Calu3 (cell line): ENCODE data around the gene DRD2. TPM values are rescaled to one million over a fixed set of nuclear protein-coding genes. Genes with fewer than 3 reads are reported as not detected.

Source experiments
- BruUV-seq: library from RNA; stranded (reverse); fragments of 400-500 nt; replicated peaks from 2 replicates; lab custom pipeline; 2021; lab: Mats Ljungman, UMichigan
- CTCF ChIA-PET: fragments of 300-600 bp; sonication (Branson Sonifier 250); formaldehyde crosslinking; loops from one replicate; lab custom pipeline; 2022; ENCODE audit warnings: antibody characterized with exemption; lab: Charles Lee
- DNase-seq: peaks from one replicate; pipeline ENCODE4 v3.0.0; 2022
- H3K27ac Mint-ChIP-seq: one replicate; pipeline ENCODE4 v1.8.0; 2022; ENCODE audit warnings: mixed read lengths; ENCODE audit not compliant: unreplicated experiment
- H3K27me3 Mint-ChIP-seq: one replicate; pipeline ENCODE4 v1.8.0; 2022; ENCODE audit warnings: mixed read lengths; ENCODE audit not compliant: unreplicated experiment
- H3K36me3 Mint-ChIP-seq: one replicate; pipeline ENCODE4 v1.8.0; 2022; ENCODE audit warnings: mild to moderate bottlenecking, moderate library complexity, mixed read lengths; ENCODE audit not compliant: insufficient read depth, unreplicated experiment
- H3K4me1 Mint-ChIP-seq: one replicate; pipeline ENCODE4 v1.8.0; 2022; ENCODE audit warnings: mild to moderate bottlenecking, low read depth, mixed read lengths; ENCODE audit not compliant: unreplicated experiment
- H3K4me3 Mint-ChIP-seq: one replicate; pipeline ENCODE4 v1.8.0; 2022; ENCODE audit warnings: mild to moderate bottlenecking, low read depth, moderate library complexity, mixed read lengths; ENCODE audit not compliant: unreplicated experiment
- H3K9me3 Mint-ChIP-seq: one replicate; pipeline ENCODE4 v1.8.0; 2022; ENCODE audit warnings: low read depth, mixed read lengths; ENCODE audit not compliant: unreplicated experiment
- intact Hi-C: fragments of 100-400 bp; cut with micrococcal nuclease; formaldehyde crosslinking; loops from one replicate; pipeline ENCODE4 v1.10.0; 2022; ENCODE audit not compliant: unreplicated experiment
- total RNA-seq: library from RNA; stranded (reverse); gene quantifications from 2 replicates; pipeline ENCODE4 v1.2.3, GENCODE V29; 2022
- TF ChIP-seq, protein P1 (sequence below): fragments of 200-600 bp; IDR thresholded peaks from one replicate; pipeline ENCODE4 v1.8.0; 2022; ENCODE audit warnings: antibody characterized with exemption; ENCODE audit not compliant: unreplicated experiment

The DRD2 gene
- total RNA-seq, 1 experiment from 2014 or later: 0.45 TPM

DNA sequence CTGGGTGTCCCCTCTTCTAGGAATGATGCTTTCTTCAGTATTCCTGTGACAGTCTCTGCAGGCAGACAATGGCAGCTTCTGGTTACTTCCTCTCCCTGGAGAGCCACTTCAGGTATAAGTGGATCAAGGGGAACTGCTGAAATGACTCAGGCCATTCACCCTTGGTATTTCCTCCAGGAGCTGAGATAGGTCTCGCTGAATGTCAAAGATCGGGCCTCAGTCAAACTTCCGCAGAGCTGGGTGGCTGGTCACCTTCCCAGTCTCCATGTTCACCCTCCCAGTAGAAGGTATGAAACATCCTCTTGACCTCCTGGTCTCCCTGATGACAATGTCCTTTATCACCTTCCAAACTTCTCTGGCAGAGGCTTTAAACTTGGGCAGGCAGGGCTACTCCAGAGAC lies 89.4 kb downstream of the DRD2 start:
- intact Hi-C loops: no loop called here
- H3K27ac Mint-ChIP-seq: no peak overlapping the region
- no peaks in the 10 kb centered on the region for H3K9me3 Mint-ChIP-seq
- BruUV-seq: no TSS peak
- no peaks in the 10 kb centered on the region for H3K36me3 Mint-ChIP-seq
- CTCF ChIA-PET: no interaction called here
- H3K4me3 Mint-ChIP-seq: no peak overlapping the region
- no peaks in the 10 kb centered on the region for H3K4me1 Mint-ChIP-seq
- H3K27me3 Mint-ChIP-seq: no peaks in the 10 kb centered on the region
- TF ChIP-seq, protein P1, sequence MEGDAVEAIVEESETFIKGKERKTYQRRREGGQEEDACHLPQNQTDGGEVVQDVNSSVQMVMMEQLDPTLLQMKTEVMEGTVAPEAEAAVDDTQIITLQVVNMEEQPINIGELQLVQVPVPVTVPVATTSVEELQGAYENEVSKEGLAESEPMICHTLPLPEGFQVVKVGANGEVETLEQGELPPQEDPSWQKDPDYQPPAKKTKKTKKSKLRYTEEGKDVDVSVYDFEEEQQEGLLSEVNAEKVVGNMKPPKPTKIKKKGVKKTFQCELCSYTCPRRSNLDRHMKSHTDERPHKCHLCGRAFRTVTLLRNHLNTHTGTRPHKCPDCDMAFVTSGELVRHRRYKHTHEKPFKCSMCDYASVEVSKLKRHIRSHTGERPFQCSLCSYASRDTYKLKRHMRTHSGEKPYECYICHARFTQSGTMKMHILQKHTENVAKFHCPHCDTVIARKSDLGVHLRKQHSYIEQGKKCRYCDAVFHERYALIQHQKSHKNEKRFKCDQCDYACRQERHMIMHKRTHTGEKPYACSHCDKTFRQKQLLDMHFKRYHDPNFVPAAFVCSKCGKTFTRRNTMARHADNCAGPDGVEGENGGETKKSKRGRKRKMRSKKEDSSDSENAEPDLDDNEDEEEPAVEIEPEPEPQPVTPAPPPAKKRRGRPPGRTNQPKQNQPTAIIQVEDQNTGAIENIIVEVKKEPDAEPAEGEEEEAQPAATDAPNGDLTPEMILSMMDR: no peak
- DNase-seq: no peak

DNA sequence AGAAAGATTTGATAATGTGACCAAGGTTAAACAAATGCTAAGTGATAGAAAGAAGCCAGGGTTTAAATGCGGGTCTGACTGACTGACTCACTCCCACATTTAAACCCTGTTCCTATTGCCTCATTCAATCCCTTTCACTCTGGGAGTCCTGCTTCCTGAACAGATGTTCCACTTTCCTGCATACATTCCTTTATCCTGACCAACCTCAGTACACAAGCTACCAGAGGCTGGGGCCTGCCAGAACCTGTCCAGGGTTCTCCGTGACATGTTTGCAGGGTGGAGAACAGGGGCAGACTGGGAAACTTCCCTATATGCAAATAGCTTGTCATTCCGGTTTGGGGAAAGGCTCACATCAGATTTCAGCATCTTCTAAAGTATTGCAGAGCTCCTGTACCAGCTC lies 90.6 kb downstream of the DRD2 start:
- Mint-ChIP-seq H3K27ac (no peak overlapping the region), H3K36me3 (no peaks in the 10 kb centered on the region), H3K9me3 (no peaks in the 10 kb centered on the region), H3K4me3 (no peak overlapping the region), H3K4me1 (no peaks in the 10 kb centered on the region), H3K27me3 (no peaks in the 10 kb centered on the region)
- CTCF ChIA-PET: no interaction called here
- no TSS peak for BruUV-seq
- DNase-seq: no peak
- TF ChIP-seq, protein P1: no peak
- intact Hi-C loops: no loop called here

DNA sequence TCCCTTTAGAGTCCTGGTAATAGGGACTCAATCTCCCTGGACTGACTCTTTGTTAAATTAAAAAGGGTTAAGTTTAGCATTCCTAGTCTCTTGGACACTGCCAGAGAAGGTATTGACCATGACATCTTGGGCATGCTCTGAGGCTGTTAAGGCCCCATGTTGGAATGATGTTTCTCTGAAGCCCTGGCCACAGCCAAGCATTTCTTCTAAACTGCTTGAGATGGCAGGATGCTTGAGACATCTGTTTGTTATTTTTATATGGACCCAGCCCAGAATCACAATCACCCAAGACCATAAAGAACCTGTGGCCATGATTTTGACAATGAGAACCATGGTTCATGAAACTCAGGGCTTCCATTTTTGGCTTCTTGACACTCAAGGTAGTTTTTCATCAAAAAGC lies 93.1 kb downstream of the DRD2 start:
- Mint-ChIP-seq H3K27ac (no peak overlapping the region), H3K27me3 (no peaks in the 10 kb centered on the region), H3K36me3 (no peaks in the 10 kb centered on the region), H3K4me1 (no peaks in the 10 kb centered on the region), H3K9me3 (no peaks in the 10 kb centered on the region), H3K4me3 (no peak overlapping the region)
- intact Hi-C loops: no loop called here
- CTCF ChIA-PET: no interaction called here
- BruUV-seq: no TSS peak
- TF ChIP-seq, protein P1: no peak
- DNase-seq: no peak

DNA sequence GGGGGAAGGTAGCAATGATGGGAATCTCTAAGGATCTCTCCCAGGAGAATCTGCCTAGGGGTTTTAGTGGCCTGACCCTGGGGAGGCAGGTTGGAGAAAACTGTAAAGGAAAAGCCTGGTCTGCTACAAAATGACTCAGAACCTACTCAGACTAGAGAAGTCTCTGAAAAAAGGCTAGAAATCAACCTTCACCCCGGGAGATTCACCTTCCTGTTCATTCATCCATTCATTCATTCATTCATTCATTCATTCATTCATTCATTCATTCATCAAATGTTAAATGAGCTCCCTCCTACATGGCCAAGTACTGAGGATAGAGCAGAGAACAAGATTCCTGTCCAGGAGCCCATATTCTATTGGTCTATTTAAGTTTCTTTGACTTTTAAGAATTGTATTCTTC lies 96.5 kb downstream of the DRD2 start:
- CTCF ChIA-PET: no interaction called here
- no peaks in the 10 kb centered on the region for H3K4me1 Mint-ChIP-seq
- no peaks in the 10 kb centered on the region for H3K9me3 Mint-ChIP-seq
- H3K36me3 Mint-ChIP-seq: no peaks in the 10 kb centered on the region
- H3K4me3 Mint-ChIP-seq: no peak overlapping the region
- DNase-seq: no peak
- H3K27ac Mint-ChIP-seq: no peak overlapping the region
- TF ChIP-seq, protein P1: no peak
- BruUV-seq: no TSS peak
- H3K27me3 Mint-ChIP-seq: no peaks in the 10 kb centered on the region
- intact Hi-C loops: loop anchor here (10.0 kb wide), 1 partner anchor 156 kb away; no protein-coding TSS in a partner anchor
